NCI-H146 treated with DMSO at 0.1 percent for 48 hours (cell line): ENCODE data around the gene GANC.

Experiments
- DNase-seq: peaks from one replicate; lab custom pipeline; 2025; ENCODE audit not compliant: unreplicated experiment; lab: John Stamatoyannopoulos, UW

GANC gene

GRCh38 chr15:42338500-42338899, 65.5 kb downstream of the GANC start:
- no peak for DNase-seq

- no peak for DNase-seq
Measured at GRCh38 chr15:42343596-42344232, 70.7 kb downstream of the GANC start.

- DNase-seq = no peak
Measured at GRCh38 chr15:42344763-42345162, 71.8 kb downstream of the GANC start.

- no peak for DNase-seq
Measured at GRCh38 chr15:42345504-42345903, 72.5 kb downstream of the GANC start.

GRCh38 chr15:42348083-42348482, 75.1 kb downstream of the GANC start:
- no peak for DNase-seq

- DNase-seq = no peak
Measured at GRCh38 chr15:42349186-42349585, 76.2 kb downstream of the GANC start.

GRCh38 chr15:42352401-42352800, 79.4 kb downstream of the GANC start:
- no peak for DNase-seq

- no peak for DNase-seq
Measured at GRCh38 chr15:42353061-42353460, 80.1 kb downstream of the GANC start.

- no peak for DNase-seq
Measured at GRCh38 chr15:42354824-42355223, 81.8 kb downstream of the GANC start.

GRCh38 chr15:42355291-42355690, 82.3 kb downstream of the GANC start:
- no peak for DNase-seq

- DNase-seq = no peak
Measured at GRCh38 chr15:42356851-42357250, 83.8 kb downstream of the GANC start.

GRCh38 chr15:42358141-42358540, 85.1 kb downstream of the GANC start:
- no peak for DNase-seq

- DNase-seq = no peak
Measured at GRCh38 chr15:42359249-42359648, 86.2 kb downstream of the GANC start, which contains the start of gene CAPN3. CAPN3 (plus strand) TSS chr15:42359501; CDS start chr15:42359806, 305 bp downstream.

- no peak for DNase-seq
Measured at GRCh38 chr15:42359985-42360384, 87.0 kb downstream of the GANC start.

- DNase-seq = no peak
Measured at GRCh38 chr15:42360535-42361112, 87.6 kb downstream of the GANC start.

GRCh38 chr15:42363487-42363886, 90.5 kb downstream of the GANC start:
- DNase-seq = no peak

GRCh38 chr15:42363942-42364341, 90.9 kb downstream of the GANC start:
- no peak for DNase-seq

GRCh38 chr15:42364529-42364928, 91.5 kb downstream of the GANC start:
- no peak for DNase-seq

- DNase-seq = no peak
Measured at GRCh38 chr15:42365921-42366550, 93.0 kb downstream of the GANC start.

- no peak for DNase-seq
Measured at GRCh38 chr15:42367041-42367440, 94.0 kb downstream of the GANC start.

GRCh38 chr15:42368096-42368495, 95.1 kb downstream of the GANC start:
- no peak for DNase-seq

- no peak for DNase-seq
Measured at GRCh38 chr15:42371096-42371495, 98.1 kb downstream of the GANC start.

GRCh38 chr15:42373274-42373673, 100.3 kb downstream of the GANC start:
- DNase-seq = no peak
